Right lobe of liver (tissue), 6 donors: ENCODE results near the gene PIEZO2. TPM values are rescaled to one million over a fixed set of nuclear protein-coding genes. Genes with fewer than 3 reads are reported as not detected.

Source experiments
- ATAC-seq, 4 donors: fragments of 200-7000 bp; cut with Tn5 transposase; one replicate each; pipeline ENCODE4 v1.9.1; 2020; ENCODE audit warnings: mild to moderate bottlenecking in 4 of 4, moderate library complexity in 4 of 4
- DNase-seq, 3 donors: peaks; one replicate each; pipeline ENCODE4 v3.0.0-alpha.2; 2020
- H3K27ac ChIP-seq, 3 donors: fragments of 200-600 bp; one replicate each; pipeline ENCODE4 v1.8.0; 2022
- H3K27me3 ChIP-seq, 2 donors: fragments of 200-600 bp; one replicate each; pipeline ENCODE4 v1.8.0; 2022
- H3K36me3 ChIP-seq, 4 donors: fragments of 200-600 bp; sonication (generic) in 1 of 4; one replicate each; pipeline versions ENCODE4 v1.5.1 to v1.8.0; 2017 to 2022; ENCODE audit warnings: control low read depth in 1 of 4
- H3K4me1 ChIP-seq, 4 donors: fragments of 200-600 bp; sonication (generic) in 1 of 4; one replicate each; pipeline versions ENCODE4 v1.5.1 to v1.8.0; 2017 to 2022; ENCODE audit warnings: control low read depth in 1 of 4
- H3K4me3 ChIP-seq, 3 donors: fragments of 200-600 bp; one replicate each; pipeline ENCODE4 v1.8.0; 2022
- H3K9me3 ChIP-seq, 4 donors: fragments of 200-600 bp; sonication (generic) in 1 of 4; one replicate each; pipeline versions ENCODE4 v1.5.1 to v1.8.0; 2017 to 2022; ENCODE audit warnings: control low read depth in 1 of 4
- CTCF ChIP-seq, 4 donors: fragments of 200-600 bp in 3 of 4; fragments of 450-650 bp in 1 of 4; IDR thresholded peaks; one replicate each; pipeline versions ENCODE4 v1.5.1 to v1.8.0; 2016 to 2022; ENCODE audit warnings: antibody characterized with exemption in 4 of 4, mild to moderate bottlenecking in 2 of 4
- POLR2A ChIP-seq: fragments of 450-650 bp; IDR thresholded peaks from one replicate; pipeline ENCODE4 v1.6.1; 2017; ENCODE audit warnings: antibody characterized with exemption, mild to moderate bottlenecking
- WGBS: methylation state at CpG from one replicate; pipeline ENCODE4 v1.1.6; 2018; ENCODE audit warnings: low coverage, low lambda C conversion rate; ENCODE audit not compliant: insufficient coverage; ENCODE audit errors: missing lambda C conversion rate; 5-methylcytosine and 5-hydroxymethylcytosine counted together
- intact Hi-C, 2 donors: fragments of 100-400 bp; cut with DNase I; formaldehyde crosslinking; loops; one replicate each; pipeline versions ENCODE4 v1.11.2 to v1.14.1; 2022
- total RNA-seq, 6 experiments: library from RNA; depleted of rRNA in 2 of 6; stranded (reverse); fragments of >200 nt in 2 of 6; fragmentation: NEBNext Ultra II Directional in 3 of 6; extraction: Animal tissue kit (Norgen Biotek cat#: 25700) in 3 of 6; gene quantifications; one replicate each; pipeline versions ENCODE4 v1.1.0 to v1.2.4, GENCODE V29; 2016 to 2023
- donor health status: DM: no; HTN: yes; CAD: no.
- donor health status: DM: no; HTN: no; CAD: no.
- donor health status: DM: no; HTN: no; CAD: no.
- donor health status: DM: no; HTN: yes; CAD: no.
- donor health status: DM: no; HTN: yes; CAD: no.

The PIEZO2 gene
- total RNA-seq, 6 experiments from 2014 or later: 6.6 to 16.9 (median 10.1) TPM

- ATAC-seq: no peak
- Histone ChIP-seq H3K4me3 (no peak overlapping the region), H3K36me3 (no peaks in the 10 kb centered on the region), H3K9me3 (no peaks in the 10 kb centered on the region), H3K27me3 (no peaks in the 10 kb centered on the region), H3K4me1 (no peaks in the 10 kb centered on the region), H3K27ac (no peak overlapping the region)
- WGBS: 80% methylated on average over 1 of the region's 1 CpG
- DNase-seq: no peak
- TF ChIP-seq CTCF (IDR thresholded peaks at IDR 0.05): no peak
- TF ChIP-seq POLR2A: no peak
- intact Hi-C loops: no loop called here
These were observed 18.4 kb upstream of the PIEZO2 start for GRCh38 chr18:11167778-11168177.

DNA sequence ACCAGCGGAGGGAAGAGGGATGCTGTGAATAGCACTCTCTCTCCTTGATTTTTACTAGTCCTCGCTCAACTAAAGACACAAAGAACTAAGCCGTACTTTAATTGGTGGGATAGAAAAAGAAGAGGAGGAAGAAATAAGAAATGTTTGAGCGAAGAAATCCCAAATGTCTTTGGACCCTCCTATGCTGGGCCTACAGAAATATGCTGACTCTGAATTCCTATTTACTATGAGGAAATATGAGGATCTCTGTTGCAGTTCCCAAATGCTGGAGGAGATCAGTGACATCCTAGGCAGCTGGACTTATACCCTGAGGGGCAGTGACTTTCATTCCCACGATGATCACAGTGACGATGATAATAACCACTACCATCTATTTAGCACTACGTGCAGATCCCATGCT is 16.6 kb upstream of the PIEZO2 start:
- 92% methylated on average over 7 of the region's 7 CpGs for WGBS
- Histone ChIP-seq H3K27ac (no peak overlapping the region), H3K4me3 (no peak overlapping the region), H3K27me3 (no peaks in the 10 kb centered on the region), H3K4me1 (no peaks in the 10 kb centered on the region), H3K9me3 (no peaks in the 10 kb centered on the region), H3K36me3 (no peaks in the 10 kb centered on the region)
- ATAC-seq: no peak
- intact Hi-C loops: no loop called here
- no peak for TF ChIP-seq POLR2A
- no peak for TF ChIP-seq CTCF (IDR thresholded peaks at IDR 0.05)
- DNase-seq: no peak

DNA sequence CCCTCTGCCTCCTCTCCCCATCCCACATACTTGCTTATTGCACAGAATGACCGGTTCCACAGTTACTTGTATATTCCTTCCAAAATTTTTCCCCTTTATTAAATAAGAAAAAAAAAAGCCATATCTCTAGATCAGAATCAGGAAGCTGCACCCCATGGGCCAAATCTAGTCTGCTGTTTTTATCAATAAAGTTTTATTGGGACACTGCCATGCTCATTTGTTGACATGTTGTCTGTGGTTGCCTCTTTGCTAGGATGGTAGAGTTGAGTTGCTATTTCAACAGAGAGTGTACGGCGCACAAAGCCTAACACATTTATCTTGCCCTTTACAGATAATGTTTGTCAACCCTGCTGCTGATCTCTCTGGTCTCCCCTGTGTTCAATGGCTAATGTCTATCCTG is 15.8 kb upstream of the PIEZO2 start:
- 89% methylated on average over 2 of the region's 3 CpGs for WGBS
- H3K4me3 ChIP-seq: no peak overlapping the region
- H3K36me3 ChIP-seq: no peaks in the 10 kb centered on the region
- no peak for ATAC-seq
- H3K27ac ChIP-seq: no peak overlapping the region
- H3K27me3 ChIP-seq: no peaks in the 10 kb centered on the region
- no peak for DNase-seq
- no peaks in the 10 kb centered on the region for H3K9me3 ChIP-seq
- H3K4me1 ChIP-seq: no peaks in the 10 kb centered on the region
- TF ChIP-seq CTCF (IDR thresholded peaks at IDR 0.05) (no peak), POLR2A (no peak)
- intact Hi-C loops: no loop called here

- Histone ChIP-seq H3K9me3 (no peaks in the 10 kb centered on the region), H3K27ac (no peak overlapping the region), H3K4me1 (no peaks in the 10 kb centered on the region), H3K4me3 (no peak overlapping the region), H3K36me3 (no peaks in the 10 kb centered on the region), H3K27me3 (no peaks in the 10 kb centered on the region)
- peak; percentile 43 to 79 (median 64) for TF ChIP-seq CTCF (IDR thresholded peaks at IDR 0.05)
- no peak for TF ChIP-seq POLR2A
- 0% methylated on average over 4 of the region's 18 CpGs for WGBS
- DNase-seq: peak; percentile 48 to 67 (median 58)
- peak; percentile 93 to 97 (median 95) for ATAC-seq
- intact Hi-C loops: no loop called here
These were observed 14.3 kb upstream of the PIEZO2 start for GRCh38 chr18:11163665-11164064.

- intact Hi-C loops: no loop called here
- WGBS: 65% methylated on average over 5 of the region's 5 CpGs
- Histone ChIP-seq H3K27ac (no peak overlapping the region), H3K4me3 (no peak overlapping the region), H3K36me3 (no peaks in the 10 kb centered on the region), H3K27me3 (no peaks in the 10 kb centered on the region), H3K9me3 (no peaks in the 10 kb centered on the region), H3K4me1 (no peaks in the 10 kb centered on the region)
- TF ChIP-seq CTCF (IDR thresholded peaks at IDR 0.05) (no peak), POLR2A (no peak)
- DNase-seq (no peak), ATAC-seq (no peak)
These were observed 13.5 kb upstream of the PIEZO2 start for GRCh38 chr18:11162889-11163288.
